22Rv1 (cell line): ENCODE measurements around the gene PACRG.

ENCODE experiments used
- ZFX ChIP-seq: fragments of 450-650 bp; IDR thresholded peaks from 2 replicates; pipeline ENCODE4 v1.6.1; 2017; ENCODE audit warnings: antibody characterized with exemption, borderline replicate concordance
- TF ChIP-seq, protein P1 (sequence below): fragments of 450-650 bp; IDR thresholded peaks from 2 replicates; pipeline ENCODE4 v1.5.1; 2017; ENCODE audit warnings: mild to moderate bottlenecking

- TF ChIP-seq, protein P1, sequence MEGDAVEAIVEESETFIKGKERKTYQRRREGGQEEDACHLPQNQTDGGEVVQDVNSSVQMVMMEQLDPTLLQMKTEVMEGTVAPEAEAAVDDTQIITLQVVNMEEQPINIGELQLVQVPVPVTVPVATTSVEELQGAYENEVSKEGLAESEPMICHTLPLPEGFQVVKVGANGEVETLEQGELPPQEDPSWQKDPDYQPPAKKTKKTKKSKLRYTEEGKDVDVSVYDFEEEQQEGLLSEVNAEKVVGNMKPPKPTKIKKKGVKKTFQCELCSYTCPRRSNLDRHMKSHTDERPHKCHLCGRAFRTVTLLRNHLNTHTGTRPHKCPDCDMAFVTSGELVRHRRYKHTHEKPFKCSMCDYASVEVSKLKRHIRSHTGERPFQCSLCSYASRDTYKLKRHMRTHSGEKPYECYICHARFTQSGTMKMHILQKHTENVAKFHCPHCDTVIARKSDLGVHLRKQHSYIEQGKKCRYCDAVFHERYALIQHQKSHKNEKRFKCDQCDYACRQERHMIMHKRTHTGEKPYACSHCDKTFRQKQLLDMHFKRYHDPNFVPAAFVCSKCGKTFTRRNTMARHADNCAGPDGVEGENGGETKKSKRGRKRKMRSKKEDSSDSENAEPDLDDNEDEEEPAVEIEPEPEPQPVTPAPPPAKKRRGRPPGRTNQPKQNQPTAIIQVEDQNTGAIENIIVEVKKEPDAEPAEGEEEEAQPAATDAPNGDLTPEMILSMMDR: no peak
- TF ChIP-seq ZFX: no peak
These were observed 606.2 kb downstream of the PACRG start for GRCh38 chr6:163333701-163334663.
